Activated CD8-positive, alpha-beta memory T cell treated with anti-CD3 and anti-CD28 coated beads, Interleukin-2, amount 50 U/mL, for 1 hour (primary cell): Measurements from ENCODE around the gene DBF4B.

Experiments used
- DNase-seq: peaks from one replicate; pipeline ENCODE4 v3.0.0-alpha.2; 2020; ENCODE audit errors: extremely low read depth

The DBF4B gene

GRCh38 chr17:44760474-44761308 is 52.2 kb downstream of the DBF4B start:
- DNase-seq = no peak

DNA sequence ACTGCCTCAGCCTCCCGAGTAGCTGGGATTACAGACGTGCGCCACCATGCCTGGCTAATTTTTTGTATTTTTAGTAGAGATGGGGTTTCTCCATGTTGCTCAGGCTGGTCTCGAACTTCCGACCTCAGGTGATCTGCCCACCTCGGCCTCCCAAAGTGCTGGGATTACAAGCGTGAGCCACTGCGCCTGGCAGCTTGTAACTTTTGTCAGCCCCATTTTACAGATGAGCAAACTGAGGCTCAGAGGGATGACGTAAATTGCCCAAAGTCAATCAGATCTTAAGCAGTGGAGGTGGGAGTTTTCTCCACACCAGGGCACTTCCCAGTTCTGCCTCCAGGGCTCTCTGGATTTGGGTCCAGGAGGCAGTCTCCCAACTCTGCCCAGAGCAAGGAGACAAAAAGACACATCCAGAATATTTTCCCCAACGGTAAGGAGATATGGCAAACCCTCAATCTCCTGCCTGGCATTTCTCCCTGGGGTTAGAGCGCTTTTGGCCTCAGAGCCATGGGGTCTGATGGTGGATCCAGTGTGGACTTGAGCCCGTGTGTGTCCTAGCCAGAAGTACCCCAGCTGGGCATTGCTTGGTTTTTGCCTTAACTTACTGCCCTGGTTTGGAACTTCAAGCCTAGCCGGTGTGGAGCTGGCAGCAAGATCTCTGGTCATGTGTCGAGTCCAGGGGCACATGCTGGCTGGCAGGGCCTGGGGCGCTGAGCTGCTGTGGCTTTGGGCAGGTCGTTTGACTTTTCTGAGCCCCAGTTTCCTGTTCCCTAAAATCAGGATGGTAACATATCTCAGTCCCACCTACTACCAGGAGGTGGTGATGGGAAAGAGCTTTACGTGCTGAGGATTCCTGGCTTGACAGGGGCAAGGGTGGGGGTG is 53.7 kb downstream of the DBF4B start:
- no peak for DNase-seq

DNA sequence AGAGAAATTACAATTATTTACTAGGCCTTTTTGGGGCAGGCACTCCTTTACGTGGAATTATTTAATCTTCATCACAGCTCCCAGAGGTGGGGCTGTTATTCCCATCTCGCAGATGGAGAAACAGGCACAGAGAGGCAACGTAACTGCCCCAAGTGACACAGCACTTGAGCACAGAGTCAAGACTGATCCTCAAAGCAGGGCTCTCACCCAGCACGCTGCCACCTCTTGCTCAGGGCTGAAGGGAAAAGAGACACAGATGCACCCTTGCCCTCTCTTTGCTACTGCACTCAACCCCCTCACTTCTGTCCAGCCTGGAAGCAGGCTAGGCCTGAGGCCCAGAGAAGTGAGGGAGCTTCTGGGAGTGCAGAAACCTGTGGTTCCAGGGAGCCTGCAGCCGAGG is 54.7 kb downstream of the DBF4B start:
- no peak for DNase-seq

GRCh38 chr17:44765965-44766364 is 57.5 kb downstream of the DBF4B start:
- no peak for DNase-seq

DNA sequence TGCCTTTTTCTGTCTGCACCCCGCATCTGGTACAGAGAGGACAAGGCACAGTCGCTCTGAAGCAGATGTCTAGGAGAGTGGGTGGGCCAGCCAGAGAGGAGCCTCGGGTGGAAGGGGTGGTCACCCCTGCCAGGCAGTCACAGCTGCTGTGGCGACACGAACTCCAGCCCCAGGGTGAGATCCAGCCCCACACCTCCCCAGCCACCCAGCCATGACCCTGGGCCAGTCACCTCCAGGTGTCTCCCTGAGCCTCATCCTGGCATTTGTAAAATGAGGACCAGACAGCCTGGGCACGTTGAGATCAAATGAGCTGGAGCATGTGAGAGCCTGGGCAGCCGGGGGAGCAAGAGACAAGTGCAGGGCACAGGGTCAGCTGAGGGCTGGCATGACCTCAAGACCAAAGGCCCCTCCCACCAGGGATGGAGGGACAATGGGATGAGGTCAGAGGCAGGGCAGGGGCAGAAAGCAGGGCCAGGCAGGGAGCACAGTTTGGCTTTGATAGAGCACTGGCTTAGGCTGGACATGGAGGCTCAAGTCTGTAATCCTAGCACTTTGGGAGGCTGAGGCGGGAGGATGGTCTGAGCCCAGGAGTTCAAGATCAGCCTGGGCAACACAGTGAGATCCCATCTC is 58.1 kb downstream of the DBF4B start:
- no peak for DNase-seq

DNA sequence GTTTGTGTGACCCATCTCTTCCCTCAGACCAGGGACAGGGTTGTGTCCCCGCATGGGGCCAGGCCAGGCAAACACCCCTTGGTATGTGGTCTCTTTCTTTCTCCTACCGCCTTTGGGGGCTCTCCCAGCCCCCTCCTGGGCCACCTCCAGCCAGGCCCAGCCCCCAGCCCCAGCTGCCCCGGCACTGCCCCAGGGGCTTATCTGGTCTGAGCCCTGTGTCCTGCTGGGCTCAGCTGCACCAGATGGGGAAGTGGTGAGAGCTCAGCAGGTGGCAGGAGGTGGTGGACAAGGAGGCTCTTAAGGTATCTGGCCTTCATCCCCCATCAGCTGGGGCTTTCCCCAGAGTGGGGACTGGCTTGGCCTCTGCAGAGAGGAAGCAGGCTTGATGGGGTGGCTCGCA is 59.0 kb downstream of the DBF4B start:
- DNase-seq = no peak

GRCh38 chr17:44768505-44769142 is 60.2 kb downstream of the DBF4B start:
- no peak for DNase-seq

GRCh38 chr17:44769230-44769629 is 60.8 kb downstream of the DBF4B start:
- no peak for DNase-seq

GRCh38 chr17:44769647-44770084 is 61.2 kb downstream of the DBF4B start:
- DNase-seq = no peak

DNA sequence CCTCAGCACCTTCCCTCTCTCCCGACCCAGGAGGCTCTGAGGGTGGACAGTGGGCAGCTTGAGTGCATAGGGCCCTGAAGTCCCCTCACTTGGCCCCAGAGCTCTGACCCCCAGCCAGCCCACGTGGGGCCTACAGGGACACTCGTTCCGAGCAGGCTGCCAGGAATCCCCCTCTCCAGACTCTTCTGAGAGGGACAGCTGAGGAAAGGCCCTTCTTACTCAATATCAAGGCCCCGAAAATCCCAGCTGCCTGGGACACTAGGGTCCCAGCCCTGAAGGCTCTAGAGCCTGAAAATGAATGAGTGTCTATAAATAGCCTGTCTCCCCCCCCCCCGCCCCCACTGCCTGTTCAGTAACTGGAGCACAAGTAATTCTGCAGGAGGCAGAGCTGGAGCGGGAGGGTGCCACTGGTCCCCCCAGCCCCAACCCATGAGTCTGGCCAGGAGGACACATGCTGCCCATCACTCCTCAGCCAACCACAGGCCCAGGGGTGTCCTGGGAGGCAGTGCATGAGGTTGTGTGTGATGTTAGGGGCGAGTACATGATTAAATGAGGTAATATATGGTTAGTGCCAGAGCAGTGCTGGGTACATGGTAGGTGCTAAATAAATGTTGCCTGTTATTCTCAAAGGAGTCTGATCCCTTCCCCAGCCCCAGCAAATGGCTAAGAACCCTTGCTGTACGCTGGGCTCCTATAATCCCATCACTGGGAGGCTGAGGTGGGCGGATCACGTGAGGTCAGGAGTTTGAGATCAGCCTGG is 61.9 kb downstream of the DBF4B start:
- DNase-seq = no peak

DNA sequence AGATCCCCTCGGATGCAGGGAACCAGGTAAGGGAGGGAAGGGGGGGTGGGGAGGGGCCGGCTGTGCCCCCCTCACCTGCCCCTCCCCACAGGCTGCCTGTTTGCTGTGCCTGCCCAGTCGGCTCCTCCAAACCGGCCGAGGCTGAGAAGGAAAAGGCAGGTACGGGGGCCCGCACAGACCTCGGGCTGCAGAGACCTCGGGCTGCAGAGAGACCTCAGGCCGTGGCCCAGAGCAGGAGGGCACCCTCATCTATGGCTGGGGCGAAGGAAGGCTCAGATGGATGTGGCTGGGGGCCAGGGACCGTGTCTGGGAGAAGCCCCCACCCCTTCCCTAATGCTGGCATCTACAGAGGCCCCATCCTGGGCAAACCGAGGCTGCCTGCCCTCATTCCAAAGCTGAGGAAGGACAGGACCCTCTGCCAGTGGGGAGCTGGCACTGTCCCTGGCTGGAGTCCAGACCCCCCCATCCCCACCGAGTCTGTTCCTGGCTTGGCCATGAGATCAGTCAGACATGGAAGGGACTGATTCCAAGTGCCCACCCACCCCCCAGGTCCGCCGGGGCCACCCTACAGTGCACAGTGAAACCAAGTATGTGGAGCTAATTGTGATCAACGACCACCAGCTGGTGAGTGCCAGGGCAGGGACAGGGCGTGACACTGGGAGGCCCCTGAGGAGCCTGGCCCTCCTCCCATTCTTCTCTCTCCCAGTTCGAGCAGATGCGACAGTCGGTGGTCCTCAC is 64.0 kb downstream of the DBF4B start:
- no peak for DNase-seq

- DNase-seq = no peak
Measured at GRCh38 chr17:44773140-44773539, 64.7 kb downstream of the DBF4B start.

GRCh38 chr17:44774271-44775135 is 66.0 kb downstream of the DBF4B start:
- peak; percentile 42 for DNase-seq

DNA sequence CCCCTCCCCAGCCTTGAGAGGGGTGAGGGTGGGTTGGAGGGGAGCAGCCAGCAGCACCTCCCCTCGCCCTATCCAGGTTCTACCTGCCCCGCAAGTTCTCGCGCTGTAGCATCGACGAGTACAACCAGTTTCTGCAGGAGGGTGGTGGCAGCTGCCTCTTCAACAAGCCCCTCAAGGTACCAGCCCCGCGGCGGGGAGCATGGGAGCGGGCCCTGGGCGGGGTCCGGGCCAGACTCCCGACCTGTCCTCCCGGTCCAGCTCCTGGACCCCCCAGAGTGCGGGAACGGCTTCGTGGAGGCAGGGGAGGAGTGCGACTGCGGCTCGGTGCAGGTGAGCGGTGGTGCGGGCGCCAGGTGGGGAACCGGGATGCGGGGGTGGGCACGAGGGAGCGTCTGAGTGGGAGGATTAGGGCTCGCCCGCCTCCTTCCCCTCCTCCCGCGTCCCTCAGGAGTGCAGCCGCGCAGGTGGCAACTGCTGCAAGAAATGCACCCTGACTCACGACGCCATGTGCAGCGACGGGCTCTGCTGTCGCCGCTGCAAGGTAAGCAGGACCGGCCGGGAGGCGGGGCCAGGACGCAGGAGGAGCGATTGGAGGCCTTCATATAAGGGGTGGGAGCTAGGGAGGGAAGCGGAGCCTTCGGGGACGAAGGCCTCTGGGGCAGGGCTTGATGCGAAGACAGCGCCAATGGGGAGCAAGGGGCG is 66.8 kb downstream of the DBF4B start:
- DNase-seq = peak; percentile 91

DNA sequence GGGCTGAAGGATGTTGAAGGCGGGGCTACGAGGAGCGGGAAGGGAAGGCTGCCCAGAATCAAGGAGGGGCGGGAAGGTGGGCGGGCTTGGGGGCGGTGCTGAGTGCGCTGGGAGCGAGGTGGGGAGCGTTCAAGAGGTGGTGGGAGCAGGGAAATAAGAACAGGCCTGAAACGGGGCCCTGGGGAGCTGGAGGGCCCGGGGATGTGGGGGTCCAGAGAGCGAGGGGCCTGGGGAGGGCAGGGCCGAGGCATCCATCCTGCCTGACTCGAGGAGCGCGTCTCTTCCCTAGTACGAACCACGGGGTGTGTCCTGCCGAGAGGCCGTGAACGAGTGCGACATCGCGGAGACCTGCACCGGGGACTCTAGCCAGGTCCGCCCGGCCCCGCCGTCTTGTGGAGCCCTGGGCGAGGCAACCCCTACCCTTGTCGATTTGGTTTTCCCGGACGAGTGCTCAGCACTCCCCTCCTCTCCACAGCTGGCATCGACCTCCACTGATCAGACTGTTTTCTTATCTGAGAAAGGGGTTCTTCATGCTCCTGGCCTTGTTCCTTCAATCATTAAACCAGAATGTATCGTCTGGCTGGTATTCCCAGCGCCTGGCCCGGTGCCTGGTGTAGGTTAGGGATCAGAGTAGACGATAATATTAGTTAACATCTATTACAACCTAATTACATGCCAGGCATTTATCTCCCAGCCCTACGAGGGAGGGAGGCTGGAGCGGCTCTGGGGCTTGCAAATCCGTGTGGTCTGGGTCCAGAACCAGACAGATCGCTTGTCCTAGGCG is 67.6 kb downstream of the DBF4B start:
- no peak for DNase-seq

DNA sequence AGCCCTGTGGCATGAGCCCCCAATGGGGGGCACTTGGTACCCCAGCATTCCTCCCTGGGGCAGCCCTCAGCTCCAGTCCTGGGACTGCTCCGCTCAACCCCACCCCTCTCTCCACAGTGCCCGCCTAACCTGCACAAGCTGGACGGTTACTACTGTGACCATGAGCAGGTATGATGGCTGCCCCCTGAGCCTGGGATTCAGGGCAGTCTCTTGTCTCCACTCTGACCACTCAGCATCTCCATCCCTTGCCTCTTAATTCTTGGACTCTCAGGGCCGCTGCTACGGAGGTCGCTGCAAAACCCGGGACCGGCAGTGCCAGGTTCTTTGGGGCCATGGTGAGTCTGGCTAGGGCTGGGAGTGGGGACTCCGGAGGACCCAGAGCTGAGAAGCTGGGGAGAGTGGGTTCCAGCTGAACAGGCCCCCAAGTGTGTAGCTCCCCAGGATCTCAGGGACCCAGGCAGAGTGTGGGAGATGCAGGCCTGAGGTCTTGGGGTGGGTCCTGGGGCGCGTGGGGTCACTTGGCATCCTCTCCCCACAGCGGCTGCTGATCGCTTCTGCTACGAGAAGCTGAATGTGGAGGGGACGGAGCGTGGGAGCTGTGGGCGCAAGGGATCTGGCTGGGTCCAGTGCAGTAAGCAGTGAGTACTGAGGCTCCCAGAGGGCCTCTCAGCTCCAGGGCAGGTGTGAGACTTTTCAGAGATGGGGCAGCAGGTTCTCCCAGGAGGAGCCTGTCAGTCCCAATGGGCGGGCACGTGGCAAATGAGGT is 68.3 kb downstream of the DBF4B start:
- DNase-seq = no peak
